ENCODE measurements around the gene SH3BP5. TPM values are rescaled to one million over a fixed set of nuclear protein-coding genes. Genes with fewer than 3 reads are reported as not detected.

The SH3BP5 gene
- total and polyA plus RNA-seq, 9 donors, result 80.4 to 205 (median 142) TPM

DNA sequence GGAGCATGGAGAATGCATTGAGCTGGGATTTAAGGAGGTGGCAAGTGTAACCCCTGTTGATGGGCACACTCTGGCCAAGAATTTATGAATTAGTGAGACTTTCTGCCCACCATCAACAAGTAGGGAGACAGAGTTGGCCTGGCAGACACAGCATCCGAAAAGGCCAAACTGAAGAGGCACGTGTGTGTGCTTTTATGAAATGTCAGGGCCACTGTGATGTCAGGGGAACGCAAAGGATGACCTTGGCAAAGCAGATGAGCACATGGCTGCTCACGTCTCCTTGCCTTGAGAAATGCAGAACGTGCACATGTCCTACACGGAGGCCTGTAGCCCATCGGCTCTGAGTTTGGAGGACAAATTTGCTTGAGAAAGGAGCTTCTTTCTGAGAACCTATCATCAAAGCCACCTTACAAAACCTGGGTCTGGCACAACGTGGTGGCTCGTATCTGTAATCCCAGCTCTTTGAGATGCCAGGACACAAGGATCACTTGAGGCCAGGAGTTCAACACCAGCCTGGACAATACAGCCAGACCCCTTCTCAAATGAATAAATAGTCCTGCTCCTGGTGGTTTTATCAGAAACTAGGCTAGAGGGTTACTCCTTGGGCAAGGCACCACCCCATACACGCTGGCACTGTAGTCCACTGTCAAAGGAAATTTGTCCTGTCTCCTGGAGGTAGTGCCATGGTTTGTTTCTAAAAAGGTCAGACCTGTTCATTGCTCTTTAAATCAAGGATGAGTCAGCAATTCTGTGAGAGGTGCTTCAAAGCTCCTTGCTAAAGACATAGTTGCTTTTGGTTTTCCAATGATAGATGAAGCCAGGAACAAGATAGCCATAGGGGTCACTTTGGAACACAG lies 941 bp upstream of the SH3BP5 start:
- intact Hi-C loops (cut with DNase I), result loop anchor here (2.0 to 5.0 kb wide), 3 partner anchors 44 to 67 kb away; no protein-coding TSS in a partner anchor
- Histone ChIP-seq H3K36me3 (no peaks in the 10 kb centered on the region), H3K4me3 (peak overlapping the region; percentile 83), H3K4me1 (ENCODE audit: insufficient read depth) (peaks cover 15% of the 10 kb centered on the region), H3K9me3 (no peaks in the 10 kb centered on the region), H3K27ac (peak overlapping the region; percentile 85 to 86), H3K27me3 (no peaks in the 10 kb centered on the region)
- DNase-seq, result peak; percentile 56 to 78 (median 66)
- WGBS, 3 donors, result 58 to 65% (median 60%) methylated on average over 10 of the region's 10 CpGs
- TF ChIP-seq EP300 (IDR thresholded peaks at IDR 0.05) (no peak), POLR2A (IDR thresholded peaks at IDR 0.05) (peak; percentile 41)

- TF ChIP-seq POLR2A (IDR thresholded peaks at IDR 0.05), result no peak
- TF ChIP-seq, protein P1, sequence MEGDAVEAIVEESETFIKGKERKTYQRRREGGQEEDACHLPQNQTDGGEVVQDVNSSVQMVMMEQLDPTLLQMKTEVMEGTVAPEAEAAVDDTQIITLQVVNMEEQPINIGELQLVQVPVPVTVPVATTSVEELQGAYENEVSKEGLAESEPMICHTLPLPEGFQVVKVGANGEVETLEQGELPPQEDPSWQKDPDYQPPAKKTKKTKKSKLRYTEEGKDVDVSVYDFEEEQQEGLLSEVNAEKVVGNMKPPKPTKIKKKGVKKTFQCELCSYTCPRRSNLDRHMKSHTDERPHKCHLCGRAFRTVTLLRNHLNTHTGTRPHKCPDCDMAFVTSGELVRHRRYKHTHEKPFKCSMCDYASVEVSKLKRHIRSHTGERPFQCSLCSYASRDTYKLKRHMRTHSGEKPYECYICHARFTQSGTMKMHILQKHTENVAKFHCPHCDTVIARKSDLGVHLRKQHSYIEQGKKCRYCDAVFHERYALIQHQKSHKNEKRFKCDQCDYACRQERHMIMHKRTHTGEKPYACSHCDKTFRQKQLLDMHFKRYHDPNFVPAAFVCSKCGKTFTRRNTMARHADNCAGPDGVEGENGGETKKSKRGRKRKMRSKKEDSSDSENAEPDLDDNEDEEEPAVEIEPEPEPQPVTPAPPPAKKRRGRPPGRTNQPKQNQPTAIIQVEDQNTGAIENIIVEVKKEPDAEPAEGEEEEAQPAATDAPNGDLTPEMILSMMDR (IDR thresholded peaks at IDR 0.05), result no peak
- no peak for TF ChIP-seq EP300 (IDR thresholded peaks at IDR 0.05)
- DNase-seq, result peak; percentile 51 to 71 (median 68)
- H3K4me3 ChIP-seq, result peak overlapping the region; percentile 83
- no peaks in the 10 kb centered on the region for H3K27me3 ChIP-seq
- H3K9me3 ChIP-seq, result no peaks in the 10 kb centered on the region
- intact Hi-C loops (cut with DNase I), result loop anchor here (2.0 to 5.0 kb wide), 3 partner anchors 45 to 65 kb away; no protein-coding TSS in a partner anchor
- peaks cover 16% of the 10 kb centered on the region for H3K4me1 ChIP-seq (ENCODE audit: insufficient read depth)
- WGBS, 3 donors, result 0 to 1% (median 1%) methylated on average over 59 to 71 of the region's 71 CpGs
- no peaks in the 10 kb centered on the region for H3K36me3 ChIP-seq
- H3K27ac ChIP-seq, result peak overlapping the region; percentile 85 to 86
Measured at GRCh38 chr3:15331606-15332404, 581 bp downstream of the SH3BP5 start.

GRCh38 chr3:15331072-15331605 lies 1.2 kb downstream of the SH3BP5 start:
- Histone ChIP-seq H3K27ac (peak overlapping the region; percentile 85 to 86), H3K9me3 (no peaks in the 10 kb centered on the region)
- intact Hi-C loops (cut with DNase I), result loop anchor here in 2 of 4 donors (5.0 kb wide), 1 partner anchor 46 kb away; no protein-coding TSS in a partner anchor

GRCh38 chr3:15330031-15330596 lies 2.3 kb downstream of the SH3BP5 start:
- peak; percentile 63 to 88 (median 71) for DNase-seq
- Histone ChIP-seq H3K4me1 (ENCODE audit: insufficient read depth) (peaks cover 25% of the 10 kb centered on the region), H3K9me3 (no peaks in the 10 kb centered on the region), H3K4me3 (peak overlapping the region; percentile 83), H3K27ac (peak overlapping the region; percentile 85 to 86), H3K36me3 (no peaks in the 10 kb centered on the region), H3K27me3 (no peaks in the 10 kb centered on the region)
- WGBS, 3 donors, result 19 to 22% (median 21%) methylated on average over 10 of the region's 10 CpGs
- intact Hi-C loops (cut with DNase I), result loop anchor here in 2 of 4 donors (5.0 kb wide), 1 partner anchor 47 kb away; no protein-coding TSS in a partner anchor
- TF ChIP-seq POLR2A (IDR thresholded peaks at IDR 0.05) (peak; percentile 47), EP300 (IDR thresholded peaks at IDR 0.05) (no peak)
- TF ChIP-seq, protein P1 (IDR thresholded peaks at IDR 0.05), result no peak

More at GRCh38 chr3:15331072-15331605, 1.2 kb downstream of the SH3BP5 start:
- H3K36me3 ChIP-seq, result no peaks in the 10 kb centered on the region
- no peak for DNase-seq
- H3K4me3 ChIP-seq, result peak overlapping the region; percentile 83
- TF ChIP-seq POLR2A (IDR thresholded peaks at IDR 0.05), result no peak
- TF ChIP-seq, protein P1 (IDR thresholded peaks at IDR 0.05), result no peak
- TF ChIP-seq EP300 (IDR thresholded peaks at IDR 0.05), result no peak
- 5 to 9% (median 6%) methylated on average over 6 of the region's 6 CpGs for WGBS, 3 donors
- peaks cover 20% of the 10 kb centered on the region for H3K4me1 ChIP-seq (ENCODE audit: insufficient read depth)
- no peaks in the 10 kb centered on the region for H3K27me3 ChIP-seq
